GM15510 (cell line): ENCODE measurements around the gene SPATS1.

Experiments used
- POLR2A ChIP-seq: IDR thresholded peaks from 3 replicates; pipeline ENCODE4 v1.6.1; 2011; ENCODE audit warnings: borderline replicate concordance; ENCODE audit not compliant: insufficient read length; ENCODE audit errors: extremely low read depth

Gene SPATS1

GRCh38 chr6:44342489-44342888 lies at the start of gene SPATS1:
TSS of gene SPATS1 (plus strand) at chr6:44342650. CDS start at chr6:44343096, 446 bp downstream.
- TF ChIP-seq POLR2A: no peak

GRCh38 chr6:44292661-44293365 lies 49.6 kb upstream of the SPATS1 start:
- no peak for TF ChIP-seq POLR2A

- TF ChIP-seq POLR2A: no peak
Measured at GRCh38 chr6:44294832-44295791, 47.3 kb upstream of the SPATS1 start.

- no peak for TF ChIP-seq POLR2A
Measured at GRCh38 chr6:44297063-44298038, 45.1 kb upstream of the SPATS1 start.

GRCh38 chr6:44298055-44298803 lies 44.2 kb upstream of the SPATS1 start:
- TF ChIP-seq POLR2A: no peak

- no peak for TF ChIP-seq POLR2A
Measured at GRCh38 chr6:44298864-44299263, 43.6 kb upstream of the SPATS1 start.

GRCh38 chr6:44300292-44300823 lies 42.1 kb upstream of the SPATS1 start:
- no peak for TF ChIP-seq POLR2A

- no peak for TF ChIP-seq POLR2A
Measured at GRCh38 chr6:44301106-44301505, 41.3 kb upstream of the SPATS1 start.

- no peak for TF ChIP-seq POLR2A
Measured at GRCh38 chr6:44301782-44302564, 40.5 kb upstream of the SPATS1 start.

- TF ChIP-seq POLR2A: no peak
Measured at GRCh38 chr6:44302856-44303255, 39.6 kb upstream of the SPATS1 start.

GRCh38 chr6:44303842-44304241 lies 38.6 kb upstream of the SPATS1 start:
- no peak for TF ChIP-seq POLR2A

GRCh38 chr6:44304282-44305199 lies 37.9 kb upstream of the SPATS1 start:
- no peak for TF ChIP-seq POLR2A
